H1 (cell line): Measurements from ENCODE around the gene CYP2E1.

Experiments
- CREB1 ChIP-seq: IDR thresholded peaks from 2 replicates; pipeline ENCODE4 v1.6.1; 2012; ENCODE audit warnings: inconsistent platforms
- EP300 ChIP-seq, 2 experiments: IDR thresholded peaks; 1 replicate in 1 of 2; 2 replicates in 1 of 2; pipeline ENCODE4 v1.6.1; 2011 to 2012; ENCODE audit warnings: low read depth in 2 of 2, low read length in 2 of 2, mild to moderate bottlenecking in 2 of 2, borderline replicate concordance in 1 of 2, inconsistent platforms in 1 of 2, moderate library complexity in 1 of 2
- POLR2A ChIP-seq, 2 experiments: IDR thresholded peaks; 1 replicate in 1 of 2; 2 replicates in 1 of 2; pipeline ENCODE4 v1.6.1; 2011; ENCODE audit warnings: low read depth in 2 of 2, low read length in 2 of 2, mild to moderate bottlenecking in 2 of 2; ENCODE audit errors: control extremely low read depth in 1 of 2
- POLR2AphosphoS5 ChIP-seq: IDR thresholded peaks from 2 replicates; pipeline ENCODE4 v1.6.1; 2011; ENCODE audit warnings: low read depth, low read length
- SP2 ChIP-seq: IDR thresholded peaks from 2 replicates; pipeline ENCODE4 v1.6.1; 2012; ENCODE audit warnings: mild to moderate bottlenecking, low read length, inconsistent platforms
- YY1 ChIP-seq: IDR thresholded peaks from 2 replicates; pipeline ENCODE4 v1.6.1; 2011; ENCODE audit warnings: low read depth, mild to moderate bottlenecking, low read length
- TF ChIP-seq, protein P1 (sequence below), 3 experiments: IDR thresholded peaks; 1 replicate in 2 of 3; 2 replicates in 1 of 3; pipeline versions ENCODE4 v1.5.1 to v1.6.1; 2011; ENCODE audit warnings: low read length in 3 of 3, mild to moderate bottlenecking in 3 of 3, inconsistent platforms in 2 of 3, low read depth in 1 of 3, moderate library complexity in 1 of 3; ENCODE audit not compliant: insufficient read depth in 1 of 3; ENCODE audit errors: control extremely low read depth in 1 of 3

GRCh38 chr10:133527771-133528271 lies 658 bp downstream of the CYP2E1 start:
- TF ChIP-seq, protein P1, sequence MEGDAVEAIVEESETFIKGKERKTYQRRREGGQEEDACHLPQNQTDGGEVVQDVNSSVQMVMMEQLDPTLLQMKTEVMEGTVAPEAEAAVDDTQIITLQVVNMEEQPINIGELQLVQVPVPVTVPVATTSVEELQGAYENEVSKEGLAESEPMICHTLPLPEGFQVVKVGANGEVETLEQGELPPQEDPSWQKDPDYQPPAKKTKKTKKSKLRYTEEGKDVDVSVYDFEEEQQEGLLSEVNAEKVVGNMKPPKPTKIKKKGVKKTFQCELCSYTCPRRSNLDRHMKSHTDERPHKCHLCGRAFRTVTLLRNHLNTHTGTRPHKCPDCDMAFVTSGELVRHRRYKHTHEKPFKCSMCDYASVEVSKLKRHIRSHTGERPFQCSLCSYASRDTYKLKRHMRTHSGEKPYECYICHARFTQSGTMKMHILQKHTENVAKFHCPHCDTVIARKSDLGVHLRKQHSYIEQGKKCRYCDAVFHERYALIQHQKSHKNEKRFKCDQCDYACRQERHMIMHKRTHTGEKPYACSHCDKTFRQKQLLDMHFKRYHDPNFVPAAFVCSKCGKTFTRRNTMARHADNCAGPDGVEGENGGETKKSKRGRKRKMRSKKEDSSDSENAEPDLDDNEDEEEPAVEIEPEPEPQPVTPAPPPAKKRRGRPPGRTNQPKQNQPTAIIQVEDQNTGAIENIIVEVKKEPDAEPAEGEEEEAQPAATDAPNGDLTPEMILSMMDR (IDR thresholded peaks at IDR 0.05; ENCODE audit: control extremely low read depth in 1 of 3, insufficient read depth in 1 of 3, low read depth in 1 of 3, low read length in 3 of 3): no peak
- no peak for TF ChIP-seq EP300 (IDR thresholded peaks at IDR 0.05; ENCODE audit: borderline replicate concordance in 1 of 2, low read depth in 2 of 2, low read length in 2 of 2)
- no peak for TF ChIP-seq POLR2A (IDR thresholded peaks at IDR 0.05; ENCODE audit: control extremely low read depth in 1 of 2, low read depth in 2 of 2, low read length in 2 of 2)
- TF ChIP-seq CREB1: no peak
- TF ChIP-seq YY1: no peak
- TF ChIP-seq POLR2AphosphoS5: no peak
- no peak for TF ChIP-seq SP2
